K562 (cell line): Measurements from ENCODE around the gene PRR7. TPM values are rescaled to one million over a fixed set of nuclear protein-coding genes. Genes with fewer than 3 reads are reported as not detected.
A peak's percentile ranks its signal among the peaks of the same experiment; 100 is the strongest.

Experiments used
- BRD4 ChIP-seq: fragments of 200-600 bp; sonication (generic); IDR thresholded peaks from 2 replicates; pipeline ENCODE4 v1.6.1; 2017; ENCODE audit warnings: inconsistent platforms
- CSDE1 ChIP-seq, 2 experiments: fragments of 450-650 bp; IDR thresholded peaks; 2 replicates each; pipeline ENCODE4 v1.6.1; 2016; ENCODE audit warnings: mild to moderate bottlenecking in 1 of 2
- CTCF ChIP-seq, 3 experiments: IDR thresholded peaks in 2 of 3; conservative IDR thresholded peaks in 1 of 3; 2 replicates each; pipeline ENCODE4 v1.5.1; 2011 to 2012; ENCODE audit warnings: low read length in 3 of 3, mild to moderate bottlenecking in 3 of 3, control low read depth in 2 of 3, improper control_type of control experiment in 1 of 3, inconsistent platforms in 1 of 3, low read depth in 1 of 3, mixed read lengths in 1 of 3, moderate library complexity in 1 of 3; ENCODE audit not compliant: insufficient read depth in 2 of 3
- EHMT2 ChIP-seq: fragments of 450-650 bp; IDR thresholded peaks from 2 replicates; pipeline ENCODE4 v1.6.1; 2018; ENCODE audit warnings: antibody characterized with exemption
- ELF2 ChIP-seq: fragments of 250-450 bp; sonication (Bioruptor Pico); IDR thresholded peaks from 2 replicates; pipeline ENCODE4 v1.5.0; 2021; ENCODE audit warnings: mild to moderate bottlenecking
- FOSL1 ChIP-seq: fragments of 200-800 bp; sonication (Bioruptor generic); conservative IDR thresholded peaks from 2 replicates; pipeline ENCODE4 v1.6.1; 2016; ENCODE audit warnings: missing genetic modification characterization, missing compliant biosample characterization
- PHB2 ChIP-seq: fragments of 450-650 bp; IDR thresholded peaks from 2 replicates; pipeline ENCODE4 v1.6.1; 2017; ENCODE audit warnings: low read depth
- PRDM10 ChIP-seq: fragments of 450-650 bp; IDR thresholded peaks from 2 replicates; pipeline ENCODE4 v1.6.1; 2018; ENCODE audit not compliant: partially characterized antibody
- RREB1 ChIP-seq: fragments of 250-450 bp; sonication (Bioruptor Pico); IDR thresholded peaks from 2 replicates; pipeline ENCODE4 v1.4.0; 2020
- SOX6 ChIP-seq: fragments of 450-650 bp; IDR thresholded peaks from 2 replicates; pipeline ENCODE4 v1.6.1; 2014; ENCODE audit warnings: mild to moderate bottlenecking
- TFAP4 ChIP-seq: sonication (generic); formaldehyde crosslinking; IDR thresholded peaks from 2 replicates; pipeline ENCODE4 v1.8.0; 2022; ENCODE audit warnings: missing genetic modification reagents, mild to moderate bottlenecking, moderate library complexity, borderline replicate concordance
- U2AF1 ChIP-seq: fragments of 200-400 bp; formaldehyde crosslinking; optimal IDR thresholded peaks from 2 replicates; pipeline ENCODE3; 2017; ENCODE audit warnings: mild to moderate bottlenecking, low read depth, low read length, moderate library complexity
- USF1 ChIP-seq: sonication (generic); formaldehyde crosslinking; IDR thresholded peaks from 2 replicates; pipeline ENCODE4 v1.9.0; 2022; ENCODE audit warnings: mild to moderate bottlenecking, missing genetic modification reagents
- ZNF140 ChIP-seq: fragments of 250-450 bp; sonication (Bioruptor Pico); IDR thresholded peaks from 2 replicates; pipeline ENCODE4 v1.8.0; 2021; ENCODE audit warnings: moderate library complexity, mild to moderate bottlenecking, inconsistent platforms
- polyA plus RNA-seq, 8 experiments: library from polyadenylated mRNA; depleted of rRNA in 4 of 8; stranded (reverse) in 5 of 8; unstranded in 3 of 8; fragments of >200 nt; fragmentation: Nextera tagmentation in 2 of 8; fragmentation: Illumina TruSeq in 1 of 8; extraction: Ambion mirVana in 2 of 8; extraction: Trizol in 1 of 8; gene quantifications; 2 replicates each; pipeline versions ENCODE4 v1.2.1 to v1.2.3, GENCODE V29; 2011 to 2014; ENCODE audit warnings: inconsistent platforms in 1 of 8, missing spikeins in 1 of 8
- total RNA-seq, 7 experiments: library from RNA; depleted of rRNA in 6 of 7; stranded (reverse); fragments of >200 nt in 6 of 7; fragmentation: Illumina TruSeq in 2 of 7; extraction: Trizol in 2 of 7; gene quantifications; 2 replicates each; pipeline versions ENCODE4 v1.2.1 to v1.2.3, GENCODE V29; 2011 to 2021; ENCODE audit warnings: low replicate concordance in 1 of 7

The PRR7 gene
- total and polyA plus RNA-seq, 9 of the 15 experiments (the other 6 are each of a cell fraction or from before 2014, with no cell fraction given), result 0.80 to 11.3 (median 10.4) TPM; not detected in 4

GRCh38 chr5:177478711-177479646, 32.4 kb downstream of the PRR7 start (continued):
- peak; percentile 45 for TF ChIP-seq TFAP4
- TF ChIP-seq ZNF140 (CRISPR knock-in tag), result no peak
- TF ChIP-seq FOSL1, result no peak
- TF ChIP-seq CTCF (IDR thresholded peaks at IDR 0.05 in 2 of 3, conservative IDR thresholded peaks at IDR 0.05 in 1 of 3; ENCODE audit: insufficient read depth in 2 of 3, low read depth in 1 of 3, low read length in 3 of 3), result no peak
- TF ChIP-seq PHB2, result no peak
- TF ChIP-seq RREB1 (CRISPR knock-in tag), result no peak
- no peak for TF ChIP-seq U2AF1
- no peak; the same call in 1 of the 2 replicates for TF ChIP-seq BRD4
- no peak for TF ChIP-seq SOX6
- no peak for TF ChIP-seq EHMT2
- no peak for TF ChIP-seq CSDE1 (IDR thresholded peaks at IDR 0.05)
- TF ChIP-seq ELF2, result no peak
- no peak for TF ChIP-seq USF1
- no peak for TF ChIP-seq PRDM10
